Body of pancreas (tissue), 4 donors: ENCODE data around the gene HOXA10.

Experiments
- POLR2A ChIP-seq, 3 donors: fragments of 450-650 bp; IDR thresholded peaks; one replicate each; pipeline ENCODE4 v1.6.1; 2016; ENCODE audit warnings: antibody characterized with exemption in 3 of 3, mild to moderate bottlenecking in 2 of 3
- TF ChIP-seq, protein P1 (sequence below), 7 experiments: fragments of 450-650 bp in 4 of 7; fragments of 200-600 bp in 3 of 7; sonication (generic) in 3 of 7; IDR thresholded peaks; one replicate each; pipeline ENCODE4 v1.5.1; 2016 to 2019; ENCODE audit warnings: antibody characterized with exemption in 7 of 7

DNA sequence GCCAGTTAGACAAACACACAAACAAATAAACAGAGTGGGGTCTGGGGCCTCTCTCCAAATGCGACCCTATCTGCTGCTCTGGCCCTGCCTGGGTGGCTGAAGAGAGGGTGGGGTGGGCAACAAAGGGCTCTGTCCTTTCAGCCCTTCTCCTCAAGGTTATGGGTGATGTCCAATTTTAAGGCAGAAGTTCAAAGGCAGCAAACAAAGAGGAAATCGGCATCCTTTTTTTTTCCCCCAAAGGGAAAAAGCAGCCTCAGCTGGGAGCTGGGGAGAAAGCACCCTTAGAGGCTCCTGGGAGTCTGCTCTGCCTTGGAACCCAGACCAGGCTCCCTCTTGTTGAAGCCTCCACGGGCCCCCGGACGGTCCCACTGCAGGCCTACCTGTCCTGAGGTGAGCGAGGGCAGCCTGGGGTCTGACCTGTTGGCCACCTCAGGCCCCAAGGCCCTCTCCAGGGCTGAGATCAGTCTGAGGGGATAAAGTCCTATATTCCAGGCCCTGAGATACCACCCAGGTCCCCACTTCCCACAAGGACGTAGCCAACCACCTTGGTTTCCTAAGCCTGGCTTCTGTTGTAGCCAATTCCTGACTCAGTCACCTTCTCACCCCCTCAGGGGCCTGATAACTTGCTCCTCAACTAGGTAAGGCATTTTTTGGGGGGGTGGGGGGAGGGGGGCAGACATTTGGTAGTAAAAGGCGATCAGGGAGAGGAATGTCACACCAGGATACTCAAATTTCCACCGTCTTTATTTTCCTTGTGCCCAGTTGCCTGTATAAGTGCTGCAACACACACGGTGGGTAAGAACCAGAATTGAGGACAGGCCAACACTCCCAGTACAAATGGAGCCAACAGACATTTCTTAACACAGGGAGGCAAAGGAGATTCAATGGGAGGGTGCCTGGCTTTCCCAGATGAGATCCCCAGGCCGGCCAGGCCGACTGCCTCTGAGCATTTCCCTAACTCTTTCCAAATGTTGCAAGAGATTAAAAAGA, 6.6 kb upstream of the HOXA10 start:
- TF ChIP-seq, protein P1, sequence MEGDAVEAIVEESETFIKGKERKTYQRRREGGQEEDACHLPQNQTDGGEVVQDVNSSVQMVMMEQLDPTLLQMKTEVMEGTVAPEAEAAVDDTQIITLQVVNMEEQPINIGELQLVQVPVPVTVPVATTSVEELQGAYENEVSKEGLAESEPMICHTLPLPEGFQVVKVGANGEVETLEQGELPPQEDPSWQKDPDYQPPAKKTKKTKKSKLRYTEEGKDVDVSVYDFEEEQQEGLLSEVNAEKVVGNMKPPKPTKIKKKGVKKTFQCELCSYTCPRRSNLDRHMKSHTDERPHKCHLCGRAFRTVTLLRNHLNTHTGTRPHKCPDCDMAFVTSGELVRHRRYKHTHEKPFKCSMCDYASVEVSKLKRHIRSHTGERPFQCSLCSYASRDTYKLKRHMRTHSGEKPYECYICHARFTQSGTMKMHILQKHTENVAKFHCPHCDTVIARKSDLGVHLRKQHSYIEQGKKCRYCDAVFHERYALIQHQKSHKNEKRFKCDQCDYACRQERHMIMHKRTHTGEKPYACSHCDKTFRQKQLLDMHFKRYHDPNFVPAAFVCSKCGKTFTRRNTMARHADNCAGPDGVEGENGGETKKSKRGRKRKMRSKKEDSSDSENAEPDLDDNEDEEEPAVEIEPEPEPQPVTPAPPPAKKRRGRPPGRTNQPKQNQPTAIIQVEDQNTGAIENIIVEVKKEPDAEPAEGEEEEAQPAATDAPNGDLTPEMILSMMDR (IDR thresholded peaks at IDR 0.05): no peak
- TF ChIP-seq POLR2A (IDR thresholded peaks at IDR 0.05): no peak
